Measurements from ENCODE around the gene NDUFAF5. TPM values are rescaled to one million over a fixed set of nuclear protein-coding genes. Genes with fewer than 3 reads are reported as not detected.

Gene NDUFAF5
- total RNA-seq, 1 donor, result 16.0 TPM

DNA sequence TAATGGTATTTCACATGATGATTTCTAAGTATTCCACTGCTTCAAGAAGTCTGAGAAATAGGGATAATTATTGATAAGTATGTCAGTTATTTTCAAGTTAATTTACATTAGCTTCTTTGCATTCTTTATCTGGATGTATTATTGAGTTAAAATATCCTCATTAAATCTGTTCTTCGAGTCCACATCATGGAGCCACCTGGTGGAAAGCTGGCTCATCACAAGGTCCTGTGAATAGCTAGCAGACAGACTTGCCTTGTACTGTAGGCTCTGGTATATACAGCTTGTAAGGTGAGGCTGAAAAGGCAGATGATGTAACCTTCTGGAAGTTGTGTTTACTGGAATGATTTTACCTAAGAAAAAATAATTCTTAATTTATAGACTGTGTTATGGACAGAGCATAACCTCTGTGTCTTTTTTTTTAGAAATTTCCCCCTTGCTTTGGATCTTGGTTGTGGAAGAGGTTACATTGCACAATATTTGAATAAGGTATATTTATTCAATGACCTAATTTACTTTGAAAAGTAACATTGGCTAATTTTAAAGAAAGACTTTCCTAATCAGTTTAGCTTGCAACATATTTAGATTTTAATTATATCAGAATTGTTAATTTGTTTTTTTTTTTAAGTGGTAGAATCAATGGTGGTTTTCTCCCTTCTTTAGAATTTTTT is 3.5 kb downstream of the NDUFAF5 start:
- TF ChIP-seq, protein P1, sequence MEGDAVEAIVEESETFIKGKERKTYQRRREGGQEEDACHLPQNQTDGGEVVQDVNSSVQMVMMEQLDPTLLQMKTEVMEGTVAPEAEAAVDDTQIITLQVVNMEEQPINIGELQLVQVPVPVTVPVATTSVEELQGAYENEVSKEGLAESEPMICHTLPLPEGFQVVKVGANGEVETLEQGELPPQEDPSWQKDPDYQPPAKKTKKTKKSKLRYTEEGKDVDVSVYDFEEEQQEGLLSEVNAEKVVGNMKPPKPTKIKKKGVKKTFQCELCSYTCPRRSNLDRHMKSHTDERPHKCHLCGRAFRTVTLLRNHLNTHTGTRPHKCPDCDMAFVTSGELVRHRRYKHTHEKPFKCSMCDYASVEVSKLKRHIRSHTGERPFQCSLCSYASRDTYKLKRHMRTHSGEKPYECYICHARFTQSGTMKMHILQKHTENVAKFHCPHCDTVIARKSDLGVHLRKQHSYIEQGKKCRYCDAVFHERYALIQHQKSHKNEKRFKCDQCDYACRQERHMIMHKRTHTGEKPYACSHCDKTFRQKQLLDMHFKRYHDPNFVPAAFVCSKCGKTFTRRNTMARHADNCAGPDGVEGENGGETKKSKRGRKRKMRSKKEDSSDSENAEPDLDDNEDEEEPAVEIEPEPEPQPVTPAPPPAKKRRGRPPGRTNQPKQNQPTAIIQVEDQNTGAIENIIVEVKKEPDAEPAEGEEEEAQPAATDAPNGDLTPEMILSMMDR (IDR thresholded peaks at IDR 0.05; ENCODE audit: insufficient read depth, low read depth, low read length), result peak; percentile 66
- peak; percentile 70 for DNase-seq (ENCODE audit: low read depth)
- no peak overlapping the region for H3K4me3 ChIP-seq (ENCODE audit: low read depth, low read length)

DNA sequence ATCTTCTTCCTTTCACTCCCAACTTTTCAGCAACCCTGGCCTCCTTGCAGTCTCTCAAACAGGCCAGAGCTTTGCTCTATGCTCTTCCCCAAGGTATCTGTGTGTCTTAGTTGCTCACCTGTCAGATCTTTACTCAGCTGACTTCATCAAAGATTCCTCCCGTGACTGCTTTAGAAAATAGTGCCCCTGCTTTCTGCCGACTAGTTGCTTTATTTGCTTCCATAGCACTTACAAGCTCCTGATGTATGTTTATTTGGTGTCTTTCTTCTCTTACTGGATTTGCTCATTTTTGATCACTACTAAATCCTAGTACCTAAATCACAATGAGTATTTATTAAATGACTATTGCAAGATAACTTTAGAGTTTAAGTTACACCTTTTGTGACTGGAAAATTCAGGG is 5.9 kb downstream of the NDUFAF5 start:
- TF ChIP-seq, protein P1 (IDR thresholded peaks at IDR 0.05; ENCODE audit: insufficient read depth, low read depth, low read length), result no peak
- no peak for DNase-seq (ENCODE audit: low read depth)
- no peak overlapping the region for H3K4me3 ChIP-seq (ENCODE audit: low read depth, low read length)

DNA sequence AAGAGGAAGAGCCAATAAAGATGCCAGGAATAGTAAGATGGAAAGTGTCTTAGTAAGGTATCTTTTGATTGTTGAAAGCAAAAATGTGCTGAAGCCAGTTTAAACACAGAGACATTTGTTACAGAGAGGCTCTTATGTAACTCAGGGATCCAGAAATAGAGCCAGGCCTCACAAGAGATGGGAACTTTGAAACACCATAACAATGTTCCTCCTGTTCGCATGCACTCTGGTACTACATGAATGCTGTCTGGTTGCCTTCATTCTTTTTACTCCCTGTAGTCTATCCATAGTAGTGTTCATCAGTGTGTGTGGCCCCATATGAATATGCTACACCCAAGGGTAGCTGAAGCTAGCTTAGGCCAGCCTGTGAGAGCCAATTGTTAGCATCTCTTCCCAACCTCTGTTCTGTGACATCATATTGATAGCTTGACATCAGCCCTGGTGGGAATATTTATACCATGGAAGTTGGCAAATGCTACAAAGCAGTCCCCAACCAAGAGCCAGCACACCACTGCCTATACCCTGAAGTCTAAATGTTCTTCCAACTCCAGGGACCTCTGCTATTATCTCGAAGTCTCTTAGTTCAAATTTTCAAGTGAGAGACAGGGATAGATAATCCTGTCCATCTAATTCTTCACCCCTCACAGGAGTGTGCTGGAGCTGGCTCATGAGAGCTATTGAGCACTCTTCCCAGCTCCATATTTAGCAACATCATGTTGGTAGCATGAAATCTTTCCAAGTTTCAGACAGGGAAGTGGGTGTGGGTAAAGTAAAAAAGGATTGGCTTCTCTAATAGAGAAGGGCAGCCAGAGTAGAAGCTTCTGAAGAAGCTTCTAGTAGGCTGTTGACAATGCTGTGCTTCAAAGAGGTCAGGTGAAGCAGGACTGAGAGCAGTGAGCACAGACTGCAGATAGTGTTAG is 7.0 kb downstream of the NDUFAF5 start:
- DNase-seq (ENCODE audit: low read depth), result no peak
- TF ChIP-seq, protein P1 (IDR thresholded peaks at IDR 0.05; ENCODE audit: insufficient read depth, low read depth, low read length), result no peak
- no peak overlapping the region for H3K4me3 ChIP-seq (ENCODE audit: low read depth, low read length)

DNA sequence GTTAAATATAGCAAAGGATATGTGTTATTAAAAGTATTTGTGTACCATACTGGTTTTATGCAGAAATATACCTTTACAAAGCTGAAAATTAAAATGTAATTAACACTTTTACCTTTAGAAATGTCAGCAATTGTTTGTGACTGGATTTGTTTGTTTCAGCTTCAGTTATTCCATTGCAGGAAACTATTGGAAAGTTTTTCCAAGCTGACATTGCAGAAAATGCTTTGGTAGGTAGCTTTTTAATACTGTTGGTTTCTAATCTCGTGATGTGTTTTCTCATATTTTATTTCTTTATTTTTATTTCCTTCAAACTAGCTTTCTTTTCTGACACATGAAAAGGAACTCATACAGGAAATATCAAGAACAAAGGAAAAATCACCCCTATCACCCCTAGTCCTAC is 8.2 kb downstream of the NDUFAF5 start:
- no peak for DNase-seq (ENCODE audit: low read depth)
- TF ChIP-seq, protein P1 (IDR thresholded peaks at IDR 0.05; ENCODE audit: insufficient read depth, low read depth, low read length), result no peak

DNA sequence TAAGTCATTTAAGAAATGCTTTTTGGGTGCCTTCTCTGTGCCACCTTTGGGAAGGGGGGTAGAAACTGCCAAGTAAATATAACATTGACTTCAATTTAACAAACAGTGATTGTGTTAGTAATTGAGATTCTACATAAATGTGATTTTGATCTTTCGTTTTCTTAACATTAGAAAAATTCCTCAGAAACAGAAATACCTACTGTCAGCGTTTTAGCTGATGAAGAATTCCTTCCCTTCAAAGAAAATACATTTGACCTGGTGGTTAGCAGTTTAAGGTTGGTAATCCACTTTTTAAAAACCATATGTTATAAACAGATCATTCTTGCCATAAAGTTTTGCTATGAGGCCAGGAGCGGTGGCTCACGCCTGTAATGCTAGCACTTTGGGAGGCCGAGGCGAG is 9.8 kb downstream of the NDUFAF5 start:
- DNase-seq (ENCODE audit: low read depth), result no peak
- TF ChIP-seq, protein P1 (IDR thresholded peaks at IDR 0.05; ENCODE audit: insufficient read depth, low read depth, low read length), result no peak
- H3K4me3 ChIP-seq (ENCODE audit: low read depth, low read length), result no peak overlapping the region

More for the DNA sequence above, 8.2 kb downstream of the NDUFAF5 start:
- no peak overlapping the region for H3K4me3 ChIP-seq (ENCODE audit: low read depth, low read length)

DNA sequence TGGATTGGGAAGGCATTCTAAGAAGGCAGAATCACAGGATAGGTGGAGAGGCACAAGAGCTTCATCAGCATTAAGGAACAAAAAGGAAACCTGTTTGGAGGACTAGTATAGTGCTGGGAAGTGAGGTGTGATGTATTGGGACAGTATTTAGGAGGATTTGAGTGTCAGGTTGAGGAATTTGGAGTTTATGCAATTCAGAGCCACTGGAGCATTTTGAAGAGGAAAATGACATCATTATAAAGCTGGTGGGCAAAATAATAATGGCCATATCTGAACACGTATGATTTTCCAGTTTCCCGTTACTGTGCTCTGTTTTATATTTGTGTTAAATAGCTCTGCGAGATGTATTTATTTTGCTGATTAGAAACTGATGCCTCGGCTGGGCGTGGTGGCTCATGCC is 14.2 kb downstream of the NDUFAF5 start:
- TF ChIP-seq, protein P1 (IDR thresholded peaks at IDR 0.05; ENCODE audit: insufficient read depth, low read depth, low read length), result no peak
- no peak overlapping the region for H3K4me3 ChIP-seq (ENCODE audit: low read depth, low read length)
- no peak for DNase-seq (ENCODE audit: low read depth)

Measured in fibroblast of villous mesenchyme (primary cell).